Activated T-helper 1 cell treated with anti-CD3 and anti-CD28 coated beads, Interleukin-2, amount 50 U/mL, for 16 hours (primary cell): ENCODE measurements around the gene BLOC1S1.

Experiments used
- DNase-seq, 2 donors: peaks; one replicate each; pipeline ENCODE4 v3.0.0-alpha.2; 2020; ENCODE audit warnings: low read depth in 1 of 2, low spot score in 1 of 2

The BLOC1S1 gene

DNA sequence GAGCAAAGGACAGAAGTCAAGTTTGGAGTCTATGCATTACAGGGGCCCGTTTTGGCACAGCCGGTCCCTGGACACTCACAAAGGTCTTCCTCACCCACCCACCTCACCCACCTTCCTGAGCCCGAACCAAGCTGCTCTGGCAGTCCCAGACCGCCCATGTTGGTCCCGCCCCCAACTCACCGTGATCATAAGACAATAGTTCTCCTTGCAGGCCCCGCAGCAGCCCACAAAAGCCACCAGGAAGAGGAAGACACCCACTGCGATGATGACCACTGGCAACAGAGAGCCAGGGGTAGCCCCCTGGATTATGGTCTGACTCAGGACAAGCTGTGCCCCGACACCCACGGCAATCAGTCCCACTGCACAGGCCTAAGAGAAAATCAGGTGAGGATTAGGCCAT is 11.1 kb downstream of the BLOC1S1 start:
- DNase-seq, result no peak

DNA sequence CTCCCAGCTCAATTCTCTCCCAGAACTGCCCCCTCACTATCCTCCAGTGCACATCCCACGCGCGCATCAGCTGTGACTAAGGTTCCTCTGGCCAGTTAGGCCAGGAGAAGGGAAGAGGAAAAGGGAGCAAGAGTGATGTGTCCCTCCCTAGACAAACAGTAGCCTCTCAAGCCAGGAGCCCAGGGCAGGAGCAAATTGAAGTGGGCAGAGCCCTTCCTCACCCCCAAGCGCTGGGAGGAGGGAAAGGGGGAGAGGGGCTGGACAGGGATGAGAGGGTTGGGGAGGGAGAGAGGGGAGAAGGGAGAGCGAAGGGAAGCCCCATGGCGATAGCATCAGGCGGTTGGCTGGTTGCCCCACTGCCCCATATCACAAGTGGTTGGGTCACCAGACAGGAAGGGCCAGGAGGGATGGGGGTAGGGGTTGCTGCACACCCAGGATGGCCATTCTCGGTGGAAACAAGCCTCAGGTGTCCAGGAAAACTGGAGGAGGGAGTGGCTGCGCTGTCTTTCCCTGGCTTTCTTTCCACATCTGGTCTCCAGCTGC is 11.9 kb downstream of the BLOC1S1 start:
- DNase-seq, result no peak

DNA sequence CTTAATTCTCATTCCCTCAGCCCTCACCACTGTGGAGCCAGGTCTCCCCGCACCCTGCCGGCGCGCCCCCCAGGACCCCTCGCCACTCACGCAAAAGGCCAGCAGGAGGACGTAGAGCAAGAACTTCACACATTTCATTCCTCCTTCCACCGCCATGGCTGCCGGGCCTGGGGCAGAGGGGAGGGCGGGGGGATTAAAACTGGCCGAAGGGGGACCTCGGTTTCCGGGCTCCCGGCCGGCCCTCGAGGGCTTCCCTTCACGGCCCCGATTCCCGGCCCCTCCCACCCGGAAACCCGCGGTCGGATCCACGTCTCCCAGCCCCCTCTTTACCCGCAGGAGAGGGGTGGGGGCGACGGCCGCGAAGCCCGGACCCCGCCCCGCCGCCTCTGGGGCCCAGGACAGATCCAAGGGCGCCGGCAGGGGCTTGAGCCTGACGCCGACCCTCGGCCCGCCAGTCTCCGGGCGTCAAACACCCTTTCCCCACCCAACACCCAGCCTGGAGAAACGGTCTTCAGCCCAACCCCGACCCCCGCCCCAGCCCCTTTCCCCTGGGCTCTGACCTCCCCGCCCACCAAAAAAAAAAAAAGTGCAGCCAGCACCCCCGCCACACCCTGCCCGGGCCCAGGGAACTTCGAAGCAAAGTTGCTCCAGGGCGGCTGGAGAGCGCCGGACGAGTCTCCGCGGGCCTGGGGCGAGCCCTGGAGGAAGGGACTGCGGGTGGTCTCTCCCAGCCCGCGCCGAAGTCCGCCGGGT is 12.5 kb downstream of the BLOC1S1 start:
- DNase-seq, result no peak

DNA sequence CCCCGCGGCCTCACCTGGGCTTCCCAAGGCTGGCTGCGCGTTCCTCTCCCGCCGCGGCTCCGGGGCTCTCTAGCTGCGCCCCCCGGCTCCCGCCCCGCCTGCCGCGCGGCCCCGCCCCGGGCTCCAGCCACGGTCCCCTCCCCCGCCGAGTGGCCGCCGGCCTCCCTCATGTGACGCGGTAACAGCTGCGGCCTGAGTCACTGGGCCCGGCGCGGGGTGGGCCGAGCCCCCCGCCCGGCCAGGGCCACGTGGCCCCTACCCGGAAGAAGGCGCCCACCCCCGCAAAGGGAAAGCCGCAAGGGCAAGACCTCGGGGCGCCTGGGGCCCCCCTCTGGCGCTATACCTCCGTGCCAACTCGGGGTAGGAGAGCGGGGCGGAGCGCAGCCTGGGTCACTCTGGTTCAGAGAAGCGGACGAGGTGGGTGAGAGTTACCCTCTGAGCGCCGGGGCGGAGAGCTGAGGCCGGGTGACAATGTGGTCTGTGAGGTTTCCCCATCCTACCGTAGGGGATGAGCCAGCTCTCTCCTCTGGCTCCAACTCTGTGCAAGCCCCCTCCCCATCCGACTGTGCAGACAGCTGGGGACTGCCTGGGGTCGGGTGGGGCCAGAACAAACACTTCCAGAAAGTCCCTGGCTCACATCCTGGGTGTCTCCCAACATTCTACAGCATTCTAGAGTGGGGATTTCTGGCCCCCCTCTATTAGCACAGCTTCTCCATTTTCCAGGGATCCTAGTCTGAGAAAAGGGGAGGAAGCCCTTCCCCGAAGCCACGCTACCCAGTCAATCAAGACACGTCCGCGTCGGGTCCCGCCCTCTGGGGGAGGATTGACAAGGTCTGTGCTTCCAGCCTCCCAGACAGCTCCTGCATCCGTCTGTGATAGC is 13.3 kb downstream of the BLOC1S1 start, which contains the start of gene CD63:
TSS of gene CD63 (minus strand) at position 71 of the 880 bp plus-strand sequence. CDS start 668 bp downstream, outside the sequence.
- DNase-seq, result peak in 1 of 2 donors; percentile 59

DNA sequence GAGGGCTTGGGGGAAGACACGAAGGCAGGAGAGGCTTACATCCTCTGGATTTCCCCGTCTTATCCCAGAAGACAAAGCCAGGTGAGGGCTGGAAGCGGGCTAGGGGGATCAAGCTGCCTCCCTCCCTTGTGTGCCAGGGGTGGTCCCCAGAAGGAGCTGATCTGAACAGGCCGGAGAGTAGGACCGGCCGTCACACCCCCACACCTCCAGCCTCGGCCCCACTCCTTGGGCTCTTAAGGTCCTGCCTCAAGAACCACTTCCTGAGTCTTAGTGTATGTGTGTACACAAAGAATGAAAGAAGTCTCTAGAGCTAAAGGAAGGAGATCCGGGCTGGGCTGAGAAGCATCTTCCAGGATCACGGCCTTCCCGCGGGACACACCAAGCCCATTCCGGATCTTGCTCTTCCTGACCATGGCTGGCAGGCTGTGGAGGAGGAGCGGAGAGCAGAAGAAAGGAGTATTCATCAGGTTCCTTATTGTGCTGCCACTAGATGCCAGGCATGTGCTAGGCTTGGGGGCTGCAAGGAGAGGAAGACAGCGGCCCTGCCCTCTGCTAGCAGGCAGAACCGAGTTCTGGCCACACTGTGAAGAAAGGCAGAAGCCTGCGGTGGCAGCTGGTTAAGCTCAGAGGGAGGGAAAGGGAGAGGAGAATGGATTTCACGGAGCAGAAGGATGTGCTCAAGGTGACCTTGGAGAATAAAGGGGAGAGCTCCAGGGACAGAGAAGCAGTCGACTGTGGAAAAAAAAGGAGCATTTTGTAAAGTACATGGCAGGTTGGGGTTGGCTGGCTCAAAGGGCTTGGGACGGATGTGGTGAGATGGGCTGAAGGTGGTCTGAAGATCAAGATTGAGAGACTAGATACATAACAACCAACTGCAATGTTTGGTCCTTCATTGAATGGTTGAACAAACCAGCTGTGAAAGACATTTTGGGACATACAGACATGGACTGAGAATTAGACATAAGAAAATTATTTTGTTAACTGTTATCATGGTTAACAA is 14.3 kb downstream of the BLOC1S1 start:
- no peak for DNase-seq

DNA sequence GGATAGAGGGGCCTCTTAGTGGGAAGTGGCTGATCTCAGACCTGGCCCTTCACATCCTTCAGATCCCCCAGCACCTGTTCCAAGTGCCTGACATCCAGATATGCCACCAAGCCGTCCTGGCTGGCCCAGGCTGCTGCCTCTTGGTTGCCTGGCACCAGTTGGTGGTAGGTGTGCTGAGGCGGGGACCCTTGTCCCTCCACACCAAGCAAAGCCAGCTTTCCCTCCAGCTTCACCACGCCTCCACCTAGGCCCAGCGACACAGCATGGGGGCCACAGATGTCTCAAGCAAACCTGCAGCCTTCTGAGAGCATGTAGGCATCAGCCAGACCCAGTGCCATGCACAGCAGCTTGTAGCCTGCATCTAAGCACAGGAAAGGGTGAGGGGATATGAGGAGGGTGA is 16.4 kb downstream of the BLOC1S1 start:
- no peak for DNase-seq

DNA sequence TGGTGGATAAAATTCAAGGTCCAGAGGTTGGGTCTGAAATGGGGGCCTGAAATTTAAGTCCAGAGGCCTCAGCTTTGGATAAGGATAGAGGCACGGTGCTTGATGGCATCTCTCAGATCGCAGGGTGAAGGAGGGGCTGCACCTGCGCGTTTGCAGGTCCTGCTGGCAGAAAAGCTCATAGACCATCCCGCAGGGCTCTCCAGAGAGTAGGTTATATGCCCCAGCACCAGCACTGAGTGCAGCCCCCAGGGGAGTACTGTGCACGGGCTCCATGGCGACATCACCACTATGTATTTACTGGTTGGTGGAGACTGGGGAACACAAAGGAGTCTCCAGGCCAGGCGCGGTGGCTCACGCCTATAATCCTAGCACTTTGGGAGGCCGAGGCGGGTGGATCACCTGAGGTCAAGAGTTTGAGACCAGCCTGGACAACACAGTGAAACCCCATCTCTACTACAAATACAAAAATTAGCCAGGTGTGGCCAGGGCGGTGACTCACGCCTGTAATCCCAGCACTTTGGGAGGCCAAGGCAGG is 17.2 kb downstream of the BLOC1S1 start:
- no peak for DNase-seq

DNA sequence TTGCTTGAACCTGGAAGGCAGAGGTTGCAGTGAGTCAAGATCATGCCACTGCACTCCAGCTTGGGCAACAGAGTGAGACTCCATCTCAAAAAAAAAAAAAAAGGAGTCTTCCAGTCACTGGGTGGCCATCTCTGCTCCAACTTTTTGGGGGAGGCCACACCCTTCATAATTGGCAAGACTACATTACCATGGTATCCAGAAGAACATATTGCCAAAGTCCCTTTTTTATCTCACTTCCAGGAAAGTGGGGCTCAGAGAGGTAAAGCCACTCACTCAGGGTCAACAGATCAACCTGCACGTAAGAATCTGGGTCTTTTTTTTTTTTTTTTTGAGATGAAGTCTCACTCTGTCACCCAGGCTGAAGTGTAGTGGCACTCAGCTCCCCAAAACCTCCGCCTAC is 18.0 kb downstream of the BLOC1S1 start:
- DNase-seq, result no peak

DNA sequence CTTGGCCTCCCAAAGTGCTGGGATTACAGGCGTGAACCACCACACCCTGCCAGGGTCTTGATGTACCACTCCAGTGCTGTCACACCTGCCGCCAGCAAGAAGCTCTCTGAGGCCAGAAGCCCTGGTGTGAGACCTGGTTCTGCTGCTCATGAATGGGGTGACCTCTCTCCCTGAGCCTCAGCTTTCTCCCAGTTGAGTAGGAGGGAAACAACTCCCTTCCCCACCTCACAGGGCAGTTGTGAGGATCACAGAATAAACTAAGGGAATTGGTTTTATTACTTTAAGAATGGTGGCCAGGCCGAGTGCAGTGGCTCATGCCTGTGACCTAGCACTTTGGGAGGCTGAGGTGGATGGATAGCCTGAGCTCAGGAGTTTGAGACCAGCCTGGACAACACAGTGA is 18.7 kb downstream of the BLOC1S1 start:
- DNase-seq, result no peak

DNA sequence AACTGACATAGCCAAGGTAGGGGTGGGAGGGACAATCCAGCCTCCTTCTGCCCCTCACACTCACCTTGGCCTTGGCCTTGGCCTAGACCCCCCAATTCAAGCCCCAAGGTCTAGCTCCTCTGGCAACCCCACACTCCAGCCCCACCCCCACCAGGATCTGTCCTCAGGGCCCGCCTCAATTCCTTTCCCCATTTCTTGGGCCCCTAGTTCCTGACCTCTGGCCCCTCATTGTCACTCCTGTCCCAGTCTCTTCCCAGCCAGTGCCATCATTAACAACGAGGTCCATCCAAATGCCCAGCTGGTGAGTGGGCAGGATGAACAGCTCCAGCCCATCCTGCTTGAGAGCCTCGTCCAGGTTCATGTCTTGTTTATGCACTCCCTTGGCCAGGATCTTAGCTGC is 20.2 kb downstream of the BLOC1S1 start:
- DNase-seq, result no peak

DNA sequence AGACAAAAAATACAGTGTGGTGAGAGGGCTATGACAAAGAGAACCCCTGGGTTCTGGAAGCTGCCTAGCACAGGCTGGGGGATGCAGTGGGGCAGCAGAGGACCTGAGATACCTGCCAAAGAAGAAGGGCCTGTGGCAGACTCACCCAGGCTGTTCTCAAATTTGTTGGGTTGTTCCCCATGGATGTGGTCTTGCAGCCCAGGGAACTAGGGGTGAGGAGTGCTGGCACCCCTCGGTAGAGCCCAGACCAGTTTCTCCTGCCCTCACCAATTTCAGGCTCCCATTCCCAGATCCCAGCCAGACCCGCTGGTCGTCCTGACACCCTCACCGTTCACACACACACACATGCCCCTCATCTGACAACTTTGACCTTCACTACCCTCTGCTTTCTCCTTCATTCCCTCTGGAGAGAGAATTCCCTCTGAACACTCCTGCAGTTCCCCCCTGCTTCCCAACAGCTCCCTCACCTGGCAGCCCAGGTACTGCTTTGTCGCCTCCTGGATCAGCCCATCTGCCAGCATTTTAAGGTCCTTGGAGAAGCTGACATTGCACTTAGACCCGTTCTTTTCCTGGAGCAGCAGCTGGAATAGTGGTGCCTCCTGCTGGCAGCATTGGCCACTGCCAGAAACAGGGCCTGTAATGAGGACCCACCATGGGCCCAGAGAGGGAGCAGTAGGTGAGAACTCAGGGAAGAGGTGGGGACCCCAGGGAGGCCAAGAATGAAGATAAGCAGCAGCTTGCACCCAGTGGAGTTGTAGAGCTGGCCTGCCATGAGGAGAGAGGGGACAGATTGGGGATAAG is 21.1 kb downstream of the BLOC1S1 start:
- DNase-seq, result peak in 1 of 2 donors; percentile 34

DNA sequence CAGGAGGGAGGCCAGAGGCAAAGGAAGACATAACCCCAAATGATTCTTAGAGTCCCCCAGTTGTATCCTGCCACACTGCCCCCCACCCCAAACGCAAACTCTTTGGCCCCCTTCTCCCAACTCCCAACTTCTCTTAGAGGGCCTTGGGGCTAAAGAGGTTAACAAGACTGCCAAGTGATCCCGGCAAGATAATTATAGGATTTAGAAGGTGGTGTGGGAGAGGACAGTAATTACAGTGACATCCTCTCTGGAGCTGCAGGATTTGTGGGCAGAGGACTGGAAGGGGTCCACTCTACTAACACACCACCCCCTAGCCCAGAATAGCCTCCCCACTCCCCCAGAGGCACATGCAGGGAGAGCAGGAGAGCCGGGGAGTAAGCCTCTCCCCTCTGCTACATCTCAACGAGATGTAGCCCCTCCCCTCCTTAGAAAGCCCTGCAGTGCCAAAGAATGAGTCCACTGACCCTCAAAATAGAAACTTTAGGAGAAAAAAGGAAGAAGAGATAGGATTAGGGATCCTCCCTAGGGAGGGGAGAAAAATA is 21.8 kb downstream of the BLOC1S1 start:
- no peak for DNase-seq

DNA sequence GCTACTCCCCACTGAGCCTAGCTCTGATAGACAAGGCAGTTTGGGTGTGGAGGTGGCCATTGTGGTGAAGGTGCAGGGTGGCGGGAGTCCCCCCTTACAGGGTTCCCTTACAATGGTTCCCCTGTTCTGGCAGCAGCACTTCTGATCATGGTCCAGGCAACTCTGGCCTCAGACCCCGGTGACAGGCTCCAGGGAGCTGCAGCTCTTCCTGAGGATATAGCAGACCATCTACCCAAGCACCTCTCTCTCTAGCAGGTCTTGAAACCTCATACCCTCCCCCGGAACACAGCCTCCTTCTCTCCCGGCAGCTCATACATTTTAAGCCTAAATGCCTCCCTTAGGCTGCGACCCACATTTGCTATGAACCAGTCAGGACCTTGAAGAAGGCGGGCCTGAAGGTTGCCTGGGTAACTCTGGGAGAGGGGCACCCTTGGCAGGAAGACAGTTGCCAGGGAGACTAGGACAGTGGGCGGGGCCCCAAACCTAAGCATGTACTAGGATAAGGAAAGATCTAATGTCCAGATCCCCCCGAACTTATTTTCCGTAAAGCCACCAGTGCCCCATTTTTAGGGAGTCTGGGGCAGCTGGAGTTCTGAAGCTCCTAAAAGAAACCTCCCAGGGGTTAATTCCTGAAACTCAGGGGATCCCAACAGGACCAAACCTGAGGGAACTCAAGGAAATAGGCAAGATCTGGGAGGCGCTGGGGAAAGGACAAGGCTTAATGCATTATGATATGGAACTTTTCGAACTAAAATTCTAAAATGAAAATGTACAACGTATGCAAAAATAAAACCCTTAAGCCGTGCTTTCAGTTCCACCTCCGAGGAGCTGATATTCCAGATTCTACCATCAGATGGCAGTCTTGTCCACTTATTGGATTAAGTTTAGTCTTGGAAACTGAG is 22.5 kb downstream of the BLOC1S1 start:
- peak; percentile 45 for DNase-seq

DNA sequence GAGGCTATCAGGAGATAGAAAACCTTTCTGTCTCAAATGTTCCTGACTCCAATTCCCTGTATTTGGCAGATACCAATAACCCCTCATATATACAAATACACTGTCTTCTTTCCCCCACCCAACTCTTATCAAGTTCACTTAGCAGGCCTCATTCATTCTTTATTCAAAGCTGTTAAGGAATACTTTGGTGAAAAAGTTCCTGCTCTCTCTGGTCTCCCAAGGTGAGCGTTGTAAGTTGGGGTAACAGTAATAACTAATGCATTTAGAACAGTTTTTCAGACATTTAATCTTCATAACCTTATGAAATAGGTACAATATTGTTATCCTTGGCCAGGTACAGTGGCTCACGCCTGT is 23.2 kb downstream of the BLOC1S1 start:
- DNase-seq, result no peak

DNA sequence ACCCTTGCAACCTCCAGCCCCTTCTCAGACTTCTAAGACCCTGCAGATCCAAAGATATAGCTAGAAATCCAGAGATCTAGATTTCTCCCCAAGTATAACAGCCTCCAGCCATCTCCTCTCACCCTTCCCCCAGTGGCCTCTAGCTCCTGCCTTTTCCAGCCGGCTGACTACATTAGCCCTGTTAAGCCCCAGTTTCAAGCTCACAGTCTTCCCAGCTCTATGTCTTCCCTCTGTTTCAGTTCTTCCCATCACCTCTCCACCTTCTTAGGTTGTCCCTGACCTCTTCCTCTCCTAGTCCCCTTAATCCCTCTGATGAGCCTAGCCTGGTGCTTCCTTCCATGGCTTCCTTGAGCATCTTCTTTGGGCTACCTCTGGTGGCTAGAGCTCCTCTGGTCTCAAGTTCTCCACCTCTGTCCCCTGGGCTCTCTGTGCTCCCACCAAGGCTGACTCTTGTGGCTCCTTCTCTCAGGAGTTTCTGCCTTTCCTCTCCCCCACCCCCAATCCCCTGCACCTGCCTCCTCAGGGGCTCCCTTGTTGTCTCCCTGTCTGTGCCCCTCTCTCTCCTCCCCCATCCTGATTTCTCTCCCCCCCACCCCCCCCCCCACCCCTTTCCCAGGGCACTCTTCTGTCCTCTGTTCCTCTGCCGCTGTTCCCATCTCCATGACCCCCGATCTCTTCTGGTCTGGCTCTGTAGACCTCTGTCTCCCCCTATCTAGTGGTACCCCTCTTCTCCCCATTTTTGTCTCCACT is 26.3 kb downstream of the BLOC1S1 start:
- DNase-seq, result no peak

DNA sequence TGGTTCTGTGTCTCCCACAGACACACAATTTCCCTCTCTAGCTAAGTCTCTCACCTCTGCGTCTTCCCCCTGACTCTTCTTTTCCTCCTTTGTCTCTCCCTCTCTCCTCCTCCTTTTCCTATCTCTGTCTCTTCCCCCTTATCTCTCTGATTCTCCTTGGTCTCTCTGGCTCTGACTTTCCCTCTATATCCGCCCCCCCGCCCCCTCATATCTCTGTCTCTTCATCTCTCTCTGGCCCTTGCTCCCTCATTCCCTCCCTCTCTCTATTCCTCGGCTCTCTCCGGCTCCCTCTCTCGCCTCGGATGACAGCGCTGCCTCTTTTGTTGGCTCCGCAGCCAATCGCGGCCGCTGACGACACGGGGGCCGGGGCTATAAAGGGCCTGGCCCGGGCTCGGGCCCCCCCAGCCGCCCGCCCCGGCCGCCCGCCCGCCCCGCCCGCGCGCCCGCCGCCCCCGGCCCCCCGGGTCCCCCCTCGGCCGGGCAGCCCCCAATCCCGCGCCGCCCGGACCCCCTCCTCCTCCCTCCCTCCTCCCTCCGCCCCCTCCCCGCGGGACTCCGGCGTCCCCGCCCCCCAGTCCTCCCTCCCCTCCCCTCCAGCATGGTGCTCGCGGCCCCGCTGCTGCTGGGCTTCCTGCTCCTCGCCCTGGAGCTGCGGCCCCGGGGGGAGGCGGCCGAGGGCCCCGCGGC is 27.0 kb downstream of the BLOC1S1 start, which contains the start of gene GDF11:
TSS of gene GDF11 (plus strand) at position 404 of the 687 bp plus-strand sequence. CDS start at position 599, 195 bp downstream.
- DNase-seq, result peak; percentile 51 to 65
